Left ventricle myocardium inferior (tissue), 1 donor: ENCODE results near the gene PCSK7. TPM values are rescaled to one million over a fixed set of nuclear protein-coding genes. Genes with fewer than 3 reads are reported as not detected.
"Not testable (repeated sequence)": the region's sequence is repeated elsewhere in the genome, so short reads cannot be mapped to it uniquely, and the experiment has no call there.

Experiments used
- DNase-seq: peaks from one replicate; pipeline ENCODE4 v3.0.0-alpha.2; 2020
- H3K27ac ChIP-seq: fragments of 200-600 bp; replicated peaks from 2 replicates; pipeline ENCODE4 v1.8.0; 2021
- H3K27me3 ChIP-seq: fragments of 200-600 bp; 2 replicates; pipeline ENCODE4 v1.8.0; 2021; ENCODE audit warnings: low read depth
- H3K36me3 ChIP-seq: fragments of 200-600 bp; 2 replicates; pipeline ENCODE4 v1.8.0; 2021
- H3K4me1 ChIP-seq: fragments of 200-600 bp; 2 replicates; pipeline ENCODE4 v1.8.0; 2021
- H3K4me3 ChIP-seq: fragments of 200-600 bp; 2 replicates; pipeline ENCODE4 v1.8.0; 2021; ENCODE audit warnings: mild to moderate bottlenecking, moderate library complexity
- H3K9me3 ChIP-seq: fragments of 200-600 bp; replicated peaks from 2 replicates; pipeline ENCODE4 v1.8.0; 2021
- CTCF ChIP-seq: fragments of 200-600 bp; IDR thresholded peaks from 2 replicates; pipeline ENCODE4 v1.8.0; 2021; ENCODE audit warnings: antibody characterized with exemption, mild to moderate bottlenecking, borderline replicate concordance
- intact Hi-C: fragments of 100-400 bp; cut with micrococcal nuclease; formaldehyde crosslinking; loops from one replicate; pipeline ENCODE4 v1.11.0; 2022
- total RNA-seq: library from RNA; stranded (reverse); fragmentation: NEBNext Ultra II Directional; extraction: Animal tissue kit (Norgen Biotek cat#: 25700); gene quantifications from one replicate; pipeline ENCODE4 v1.2.1, GENCODE V29; 2021
- donor health status: DM: no; HTN: yes; CAD: no; lungs with severe emphysema.

Gene PCSK7
- total RNA-seq, 1 donor from 2014 or later: 24.0 TPM

- H3K27ac ChIP-seq, H3K9me3 ChIP-seq, DNase-seq, H3K27me3 ChIP-seq, H3K4me3 ChIP-seq: not testable (repeated sequence)
- Histone ChIP-seq H3K36me3 (peaks cover 37% of the 10 kb centered on the region), H3K4me1 (peaks cover 23% of the 10 kb centered on the region)
- TF ChIP-seq CTCF: peak; percentile 22
- intact Hi-C loops: loop anchor here (5.0 kb wide), 1 partner anchor 75 kb away; no protein-coding TSS in a partner anchor
Observed at GRCh38 chr11:117206859-117207258, 25.0 kb downstream of the PCSK7 start.

GRCh38 chr11:117206111-117206510 lies 25.8 kb downstream of the PCSK7 start:
- H3K36me3 ChIP-seq: peaks cover 32% of the 10 kb centered on the region
- H3K9me3 ChIP-seq, DNase-seq, H3K27me3 ChIP-seq, H3K27ac ChIP-seq, H3K4me3 ChIP-seq: not testable (repeated sequence)
- intact Hi-C loops: loop anchor here (5.0 kb wide), 1 partner anchor 74 kb away; no protein-coding TSS in a partner anchor
- peaks cover 30% of the 10 kb centered on the region for H3K4me1 ChIP-seq

GRCh38 chr11:117205211-117205818 lies 26.6 kb downstream of the PCSK7 start:
- Histone ChIP-seq H3K27ac (peak overlapping the region; percentile 78), H3K4me3 (no peak overlapping the region), H3K4me1 (peaks cover 35% of the 10 kb centered on the region), H3K9me3 (no peaks in the 10 kb centered on the region), H3K36me3 (peaks cover 28% of the 10 kb centered on the region), H3K27me3 (no peaks in the 10 kb centered on the region)
- intact Hi-C loops: loop anchor here (5.0 kb wide), 1 partner anchor 73 kb away; no protein-coding TSS in a partner anchor
- DNase-seq: no peak
- no peak for TF ChIP-seq CTCF

GRCh38 chr11:117204283-117205080 lies 27.4 kb downstream of the PCSK7 start:
- Histone ChIP-seq H3K27me3 (no peaks in the 10 kb centered on the region), H3K4me1 (peaks cover 43% of the 10 kb centered on the region), H3K9me3 (no peaks in the 10 kb centered on the region), H3K4me3 (no peak overlapping the region), H3K36me3 (peaks cover 22% of the 10 kb centered on the region), H3K27ac (peak overlapping the region; percentile 78)
- no peak for DNase-seq
- TF ChIP-seq CTCF: no peak
- intact Hi-C loops: loop anchor here (5.0 kb wide), 1 partner anchor 72 kb away; no protein-coding TSS in a partner anchor

- no peak for TF ChIP-seq CTCF
- Histone ChIP-seq H3K27me3 (no peaks in the 10 kb centered on the region), H3K4me3 (peak overlapping the region; percentile 58), H3K4me1 (peaks cover 58% of the 10 kb centered on the region), H3K36me3 (peaks cover 20% of the 10 kb centered on the region), H3K9me3 (no peaks in the 10 kb centered on the region), H3K27ac (peak overlapping the region; percentile 78)
- intact Hi-C loops: no loop called here
- DNase-seq: no peak
Observed at GRCh38 chr11:117203069-117203407, 28.8 kb downstream of the PCSK7 start.
